CD14-positive monocyte (primary cell): Measurements from ENCODE around the gene SLC44A2. TPM values are rescaled to one million over a fixed set of nuclear protein-coding genes. Genes with fewer than 3 reads are reported as not detected.

Experiments used
- DNase-seq, 3 donors: peaks; one replicate each; pipeline ENCODE4 v3.0.0-alpha.2; 2011 to 2022
- H2AFZ ChIP-seq: 2 replicates; pipeline ENCODE4 v1.6.0; 2012; ENCODE audit warnings: mild to moderate bottlenecking, low read depth, low read length, inconsistent platforms; ENCODE audit not compliant: insufficient read depth, poor library complexity, severe bottlenecking
- H3K27ac ChIP-seq, 2 donors: 1 replicate in 1 of 2; 2 replicates in 1 of 2; pipeline ENCODE4 v1.5.1; 2012 to 2013; ENCODE audit warnings: low read length in 2 of 2, control low read depth in 1 of 2, inconsistent platforms in 1 of 2, low read depth in 1 of 2, mild to moderate bottlenecking in 1 of 2
- H3K27me3 ChIP-seq, 2 donors: one replicate each; pipeline versions ENCODE4 v1.6.0 to v1.6.1; 2011 to 2013; ENCODE audit warnings: low read length in 2 of 2; ENCODE audit not compliant: control insufficient read depth in 2 of 2, insufficient read depth in 2 of 2
- H3K36me3 ChIP-seq, 2 donors: replicated peaks in 1 of 2; 1 replicate in 1 of 2; 2 replicates in 1 of 2; pipeline versions ENCODE4 v1.5.1 to v1.6.1; 2012 to 2013; ENCODE audit warnings: low read length in 2 of 2, control low read depth in 1 of 2, inconsistent platforms in 1 of 2, mild to moderate bottlenecking in 1 of 2; ENCODE audit not compliant: insufficient read depth in 2 of 2, control insufficient read depth in 1 of 2
- H3K4me1 ChIP-seq, 2 donors: 1 replicate in 1 of 2; 2 replicates in 1 of 2; pipeline versions ENCODE4 v1.5.1 to v1.6.1; 2012 to 2013; ENCODE audit warnings: low read length in 2 of 2, control low read depth in 1 of 2, inconsistent platforms in 1 of 2, mild to moderate bottlenecking in 1 of 2, moderate library complexity in 1 of 2; ENCODE audit not compliant: insufficient read depth in 2 of 2, control insufficient read depth in 1 of 2
- H3K4me2 ChIP-seq: replicated peaks from 2 replicates; pipeline ENCODE3; 2012; ENCODE audit warnings: low read length, moderate library complexity, mild to moderate bottlenecking; ENCODE audit not compliant: poor library complexity, severe bottlenecking; ENCODE audit errors: extremely low read depth
- H3K4me3 ChIP-seq, 3 experiments: fragments of 200-600 bp in 1 of 3; sonication (generic) in 1 of 3; replicated peaks in 1 of 3; 1 replicate in 2 of 3; 2 replicates in 1 of 3; pipeline ENCODE4 v1.5.1; 2011 to 2013; ENCODE audit warnings: low read length in 3 of 3, mild to moderate bottlenecking in 3 of 3, control low read depth in 2 of 3, low read depth in 2 of 3, inconsistent platforms in 1 of 3, moderate library complexity in 1 of 3
- H3K79me2 ChIP-seq: 2 replicates; pipeline ENCODE4 v1.6.0; 2012; ENCODE audit warnings: mild to moderate bottlenecking, control low read depth, inconsistent platforms, low read length, moderate library complexity; ENCODE audit not compliant: insufficient read depth
- H3K9ac ChIP-seq: 2 replicates; pipeline ENCODE4 v1.6.0; 2017; ENCODE audit warnings: low read length, mild to moderate bottlenecking; ENCODE audit not compliant: insufficient read depth, poor library complexity, severe bottlenecking
- H3K9me3 ChIP-seq, 2 donors: replicated peaks in 1 of 2; 1 replicate in 1 of 2; 2 replicates in 1 of 2; pipeline versions ENCODE4 v1.5.1 to v1.6.1; 2012 to 2013; ENCODE audit warnings: low read length in 2 of 2, control low read depth in 1 of 2; ENCODE audit not compliant: control insufficient read depth in 1 of 2, insufficient read depth in 1 of 2
- H4K20me1 ChIP-seq: 2 replicates; pipeline ENCODE4 v1.6.0; 2012; ENCODE audit warnings: mild to moderate bottlenecking, low read length, control low read depth, moderate library complexity; ENCODE audit not compliant: insufficient read depth
- H3K27ac Mint-ChIP-seq, 7 donors: one replicate each; pipeline ENCODE4 v1.8.0; 2020; ENCODE audit warnings: mild to moderate bottlenecking in 7 of 7, mixed read lengths in 7 of 7, moderate library complexity in 6 of 7, inconsistent platforms in 2 of 7
- H3K27me3 Mint-ChIP-seq, 3 donors: one replicate each; pipeline ENCODE4 v1.8.0; 2021 to 2022; ENCODE audit warnings: low read depth in 3 of 3, mild to moderate bottlenecking in 3 of 3, mixed read lengths in 3 of 3, moderate library complexity in 3 of 3, inconsistent platforms in 1 of 3
- H3K36me3 Mint-ChIP-seq, 2 donors: one replicate each; pipeline ENCODE4 v1.8.0; 2020; ENCODE audit warnings: mixed read lengths in 2 of 2, inconsistent platforms in 1 of 2, mild to moderate bottlenecking in 1 of 2
- H3K4me1 Mint-ChIP-seq: one replicate; pipeline ENCODE4 v1.8.0; 2020; ENCODE audit warnings: mild to moderate bottlenecking, mixed read lengths
- H3K4me3 Mint-ChIP-seq, 2 donors: one replicate each; pipeline ENCODE4 v1.8.0; 2020; ENCODE audit warnings: mild to moderate bottlenecking in 2 of 2, mixed read lengths in 2 of 2, moderate library complexity in 1 of 2
- H3K9me3 Mint-ChIP-seq, 7 donors: one replicate each; pipeline ENCODE4 v1.8.0; 2020 to 2022; ENCODE audit warnings: mixed read lengths in 7 of 7, mild to moderate bottlenecking in 6 of 7, moderate library complexity in 6 of 7, inconsistent platforms in 2 of 7
- WGBS: methylation state at CpG from one replicate; pipeline ENCODE4 v1.1.5; 2013; ENCODE audit warnings: missing lambda C conversion rate; ENCODE audit not compliant: insufficient coverage; 5-methylcytosine and 5-hydroxymethylcytosine counted together
- intact Hi-C, 2 donors: fragments of 100-400 bp; cut with micrococcal nuclease; formaldehyde crosslinking; loops; one replicate each; pipeline versions ENCODE4 v1.15.0 to v1.15.1; 2023
- polyA plus RNA-seq, 3 donors: library from polyadenylated mRNA; depleted of rRNA in 1 of 3; unstranded in 2 of 3; stranded (reverse) in 1 of 3; fragments of 300-500 nt in 2 of 3; fragments of >200 nt in 1 of 3; fragmentation: Illumina TruSeq in 2 of 3; gene quantifications; 1 replicate in 2 of 3; 2 replicates in 1 of 3; pipeline ENCODE4 v1.2.3, GENCODE V29; 2012 to 2021
- TF ChIP-seq, protein P1 (sequence below): fragments of 200-600 bp; IDR thresholded peaks from one replicate; pipeline ENCODE4 v1.8.0; 2022; ENCODE audit warnings: antibody characterized with exemption, mild to moderate bottlenecking

SLC44A2 gene
- polyA plus RNA-seq, 3 donors: 43.5 to 95.9 (median 69.4) TPM

DNA sequence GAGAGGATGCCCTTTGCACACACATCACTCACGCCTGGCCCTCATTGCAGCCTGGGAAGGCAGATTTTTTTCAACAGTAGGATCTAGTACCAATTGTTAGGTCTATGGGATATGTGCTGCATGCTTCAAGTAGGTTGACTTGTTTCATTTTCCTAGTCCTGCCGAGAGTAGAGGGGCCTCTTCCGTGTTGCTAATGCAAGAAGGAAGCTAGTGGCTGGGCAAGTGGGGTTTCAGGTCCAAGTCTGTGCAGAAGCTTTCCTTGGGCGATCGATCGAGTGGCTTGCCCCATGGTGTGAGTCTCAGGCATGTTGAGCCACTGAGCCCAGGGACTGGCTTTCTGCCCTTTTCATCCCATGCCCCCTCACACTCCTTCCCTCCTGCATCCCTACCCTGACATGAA is 42.5 kb downstream of the SLC44A2 start:
- no peak overlapping the region for H3K9ac ChIP-seq
- H3K4me3 ChIP-seq: no peak overlapping the region
- peaks cover 25 to 47% of the 10 kb centered on the region in 2 donors for H3K36me3 ChIP-seq
- Mint-ChIP-seq H3K27me3 (no peaks in the 10 kb centered on the region), H3K4me1 (peaks cover 27% of the 10 kb centered on the region), H3K9me3 (no peaks in the 10 kb centered on the region), H3K4me3 (no peak overlapping the region), H3K36me3 (peaks cover 28 to 53% of the 10 kb centered on the region in 2 donors), H3K27ac (peak overlapping the region in 3 of 7 donors; percentile 1 to 58 (median 55))
- DNase-seq: no peak
- peaks cover 98% of the 10 kb centered on the region for H3K79me2 ChIP-seq
- no peak overlapping the region for H3K4me2 ChIP-seq
- no peak overlapping the region for H2AFZ ChIP-seq
- H4K20me1 ChIP-seq: peaks cover 99% of the 10 kb centered on the region
- peaks cover 6 to 12% of the 10 kb centered on the region in 2 donors for H3K4me1 ChIP-seq
- no peaks in the 10 kb centered on the region for H3K9me3 ChIP-seq
- WGBS: 16% methylated on average over 2 of the region's 6 CpGs
- H3K27ac ChIP-seq: peak overlapping the region in 1 of 2 donors; percentile 1
- TF ChIP-seq, protein P1, sequence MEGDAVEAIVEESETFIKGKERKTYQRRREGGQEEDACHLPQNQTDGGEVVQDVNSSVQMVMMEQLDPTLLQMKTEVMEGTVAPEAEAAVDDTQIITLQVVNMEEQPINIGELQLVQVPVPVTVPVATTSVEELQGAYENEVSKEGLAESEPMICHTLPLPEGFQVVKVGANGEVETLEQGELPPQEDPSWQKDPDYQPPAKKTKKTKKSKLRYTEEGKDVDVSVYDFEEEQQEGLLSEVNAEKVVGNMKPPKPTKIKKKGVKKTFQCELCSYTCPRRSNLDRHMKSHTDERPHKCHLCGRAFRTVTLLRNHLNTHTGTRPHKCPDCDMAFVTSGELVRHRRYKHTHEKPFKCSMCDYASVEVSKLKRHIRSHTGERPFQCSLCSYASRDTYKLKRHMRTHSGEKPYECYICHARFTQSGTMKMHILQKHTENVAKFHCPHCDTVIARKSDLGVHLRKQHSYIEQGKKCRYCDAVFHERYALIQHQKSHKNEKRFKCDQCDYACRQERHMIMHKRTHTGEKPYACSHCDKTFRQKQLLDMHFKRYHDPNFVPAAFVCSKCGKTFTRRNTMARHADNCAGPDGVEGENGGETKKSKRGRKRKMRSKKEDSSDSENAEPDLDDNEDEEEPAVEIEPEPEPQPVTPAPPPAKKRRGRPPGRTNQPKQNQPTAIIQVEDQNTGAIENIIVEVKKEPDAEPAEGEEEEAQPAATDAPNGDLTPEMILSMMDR: no peak
- no peaks in the 10 kb centered on the region for H3K27me3 ChIP-seq
- intact Hi-C loops: no loop called here

DNA sequence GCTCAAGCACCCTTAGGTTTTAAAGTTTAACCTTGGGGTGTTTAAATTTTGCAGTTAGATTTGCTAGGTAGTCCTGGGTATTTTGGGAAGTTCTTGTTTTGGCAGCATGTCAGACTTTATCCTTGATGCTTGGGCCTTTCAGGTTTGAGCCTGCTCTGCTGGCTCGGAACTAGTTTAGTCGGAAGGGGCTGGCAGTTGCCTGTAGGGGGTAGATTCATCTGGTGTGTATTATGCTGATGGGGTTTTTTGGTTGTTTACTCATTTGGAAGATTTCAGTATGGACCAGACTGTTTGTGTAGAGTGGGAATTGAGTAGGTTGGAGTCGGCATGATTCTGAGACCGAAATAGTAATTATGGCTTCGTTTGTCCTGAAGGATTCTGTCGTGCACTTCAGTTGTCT is 43.9 kb downstream of the SLC44A2 start:
- Histone ChIP-seq H3K27me3 (no peaks in the 10 kb centered on the region), H3K9ac (no peak overlapping the region), H3K4me2 (no peak overlapping the region), H3K4me1 (peaks cover 6 to 12% of the 10 kb centered on the region in 2 donors), H3K9me3 (no peaks in the 10 kb centered on the region), H3K27ac (no peak overlapping the region), H3K36me3 (peaks cover 35 to 59% of the 10 kb centered on the region in 2 donors), H3K79me2 (peaks cover 97% of the 10 kb centered on the region), H3K4me3 (no peak overlapping the region), H2AFZ (no peak overlapping the region), H4K20me1 (peaks cover 98% of the 10 kb centered on the region)
- Mint-ChIP-seq H3K27ac (peak overlapping the region in 1 of 7 donors; percentile 48), H3K9me3 (no peaks in the 10 kb centered on the region), H3K36me3 (peaks cover 36 to 59% of the 10 kb centered on the region in 2 donors), H3K27me3 (no peaks in the 10 kb centered on the region), H3K4me1 (peaks cover 25% of the 10 kb centered on the region), H3K4me3 (no peak overlapping the region)
- intact Hi-C loops: no loop called here
- no peak for DNase-seq
- TF ChIP-seq, protein P1: no peak
- 89% methylated on average over 6 of the region's 6 CpGs for WGBS
